Transverse colon (tissue), 4 donors: ENCODE results near the gene SOHLH2.

Experiments used
- CTCF ChIP-seq, 5 experiments: fragments of 200-600 bp in 3 of 5; fragments of 450-650 bp in 2 of 5; sonication (generic) in 3 of 5; IDR thresholded peaks; 1 replicate in 2 of 5; 2 replicates in 3 of 5; pipeline ENCODE4 v1.5.1; 2016 to 2017; ENCODE audit warnings: antibody characterized with exemption in 5 of 5, inconsistent platforms in 3 of 5, mild to moderate bottlenecking in 2 of 5, moderate library complexity in 1 of 5
- POLR2AphosphoS5 ChIP-seq, 3 donors: sonication (generic); formaldehyde crosslinking; IDR thresholded peaks; one replicate each; pipeline ENCODE4 v1.6.1; 2016; ENCODE audit warnings: antibody characterized with exemption in 3 of 3

DNA sequence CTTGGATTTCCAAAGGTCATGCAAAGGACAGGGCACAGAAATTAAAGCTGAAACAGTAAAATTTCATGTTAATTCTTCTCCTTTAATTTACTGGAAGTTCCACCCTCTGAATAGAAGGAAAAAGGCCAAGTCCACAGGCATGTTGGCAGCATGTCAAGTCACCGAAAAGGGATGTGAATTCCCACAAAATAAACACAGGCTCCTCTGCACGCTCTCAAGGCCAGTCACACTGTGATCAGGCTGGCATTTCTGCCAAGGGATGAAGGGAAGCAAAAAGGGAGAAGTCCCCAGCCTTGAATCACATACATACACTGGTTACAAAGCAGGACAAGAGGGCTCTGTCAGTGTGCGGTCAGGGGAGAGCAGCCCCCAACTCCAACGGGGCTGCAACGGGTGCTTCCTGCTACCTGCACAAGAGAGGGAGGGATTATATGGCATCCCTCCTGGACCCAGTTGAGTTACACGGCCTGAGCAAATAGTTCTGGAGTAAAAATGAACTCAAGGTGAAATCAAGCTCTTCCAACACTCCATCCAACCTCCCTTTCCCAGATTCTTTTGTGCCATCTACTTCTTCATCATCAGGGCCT is 90.0 kb downstream of the SOHLH2 start:
- TF ChIP-seq CTCF (IDR thresholded peaks at IDR 0.05) (no peak), POLR2AphosphoS5 (IDR thresholded peaks at IDR 0.05) (no peak)
